GM10266 (cell line): ENCODE results near the gene NOL9.
A peak's percentile ranks its signal among the peaks of the same experiment; 100 is the strongest.

ENCODE experiments used
- DNase-seq: peaks from one replicate; pipeline ENCODE4 v3.0.0; 2012; ENCODE audit errors: extremely low spot score
- CTCF ChIP-seq: IDR thresholded peaks from 2 replicates; pipeline ENCODE4 v1.5.1; 2012; ENCODE audit warnings: mild to moderate bottlenecking, low read depth; ENCODE audit not compliant: control insufficient read depth, insufficient read depth; ENCODE audit errors: missing control alignments

The NOL9 gene

GRCh38 chr1:6475381-6476133, 78.8 kb downstream of the NOL9 start:
- DNase-seq, result peak; percentile 90
- peak; percentile 92 for TF ChIP-seq CTCF

GRCh38 chr1:6474815-6475282, 79.5 kb downstream of the NOL9 start:
- no peak for TF ChIP-seq CTCF
- no peak for DNase-seq

- DNase-seq, result no peak
- no peak for TF ChIP-seq CTCF
These were observed 80.1 kb downstream of the NOL9 start for GRCh38 chr1:6473974-6474814.

GRCh38 chr1:6473156-6473555, 81.2 kb downstream of the NOL9 start:
- TF ChIP-seq CTCF, result no peak
- no peak for DNase-seq

- DNase-seq, result no peak
- peak; percentile 33 for TF ChIP-seq CTCF
These were observed 81.9 kb downstream of the NOL9 start for GRCh38 chr1:6472391-6472790.

GRCh38 chr1:6471970-6472368, 82.3 kb downstream of the NOL9 start:
- no peak for TF ChIP-seq CTCF
- no peak for DNase-seq
